Tibial artery (tissue), 4 donors: ENCODE measurements around the gene CNTN4.
A peak's percentile ranks its signal among the peaks of the same experiment; 100 is the strongest.
"Not testable (repeated sequence)": the region's sequence is repeated elsewhere in the genome, so short reads cannot be mapped to it uniquely, and the experiment has no call there.

Experiments used
- DNase-seq, 2 donors: peaks; one replicate each; pipeline ENCODE4 v3.0.0-alpha.2; 2019
- H3K27ac ChIP-seq, 2 donors: fragments of 200-600 bp; sonication (generic) in 1 of 2; 1 replicate in 1 of 2; 2 replicates in 1 of 2; pipeline ENCODE4 v1.5.1; 2018 to 2019; ENCODE audit warnings: mild to moderate bottlenecking in 1 of 2
- H3K27me3 ChIP-seq, 2 donors: fragments of 200-600 bp; sonication (generic) in 1 of 2; one replicate each; pipeline versions ENCODE4 v1.5.1 to v1.6.0; 2016 to 2019
- H3K36me3 ChIP-seq, 3 donors: fragments of 200-600 bp; sonication (generic) in 2 of 3; one replicate each; pipeline ENCODE4 v1.5.1; 2016 to 2019; ENCODE audit warnings: mild to moderate bottlenecking in 2 of 3
- H3K4me1 ChIP-seq, 4 donors: fragments of 200-600 bp; sonication (generic) in 2 of 4; 1 replicate in 3 of 4; 2 replicates in 1 of 4; pipeline ENCODE4 v1.5.1; 2016 to 2019
- H3K4me3 ChIP-seq, 2 donors: fragments of 200-600 bp; sonication (generic) in 1 of 2; 1 replicate in 1 of 2; 2 replicates in 1 of 2; pipeline ENCODE4 v1.5.1; 2018 to 2019; ENCODE audit warnings: mild to moderate bottlenecking in 2 of 2
- H3K9me3 ChIP-seq, 3 donors: fragments of 200-600 bp; sonication (generic) in 1 of 3; one replicate each; pipeline ENCODE4 v1.5.1; 2016 to 2019
- intact Hi-C: fragments of 100-400 bp; cut with DNase I; formaldehyde crosslinking; loops from one replicate; pipeline ENCODE4 v1.15.0; 2023; ENCODE audit warnings: low total_unique reads
- TF ChIP-seq, protein P1 (sequence below), 2 experiments: fragments of 200-600 bp in 1 of 2; fragments of 450-650 bp in 1 of 2; IDR thresholded peaks; one replicate each; pipeline ENCODE4 v1.5.1; 2017 to 2019; ENCODE audit warnings: antibody characterized with exemption in 2 of 2, mild to moderate bottlenecking in 1 of 2, moderate library complexity in 1 of 2

Gene CNTN4

DNA sequence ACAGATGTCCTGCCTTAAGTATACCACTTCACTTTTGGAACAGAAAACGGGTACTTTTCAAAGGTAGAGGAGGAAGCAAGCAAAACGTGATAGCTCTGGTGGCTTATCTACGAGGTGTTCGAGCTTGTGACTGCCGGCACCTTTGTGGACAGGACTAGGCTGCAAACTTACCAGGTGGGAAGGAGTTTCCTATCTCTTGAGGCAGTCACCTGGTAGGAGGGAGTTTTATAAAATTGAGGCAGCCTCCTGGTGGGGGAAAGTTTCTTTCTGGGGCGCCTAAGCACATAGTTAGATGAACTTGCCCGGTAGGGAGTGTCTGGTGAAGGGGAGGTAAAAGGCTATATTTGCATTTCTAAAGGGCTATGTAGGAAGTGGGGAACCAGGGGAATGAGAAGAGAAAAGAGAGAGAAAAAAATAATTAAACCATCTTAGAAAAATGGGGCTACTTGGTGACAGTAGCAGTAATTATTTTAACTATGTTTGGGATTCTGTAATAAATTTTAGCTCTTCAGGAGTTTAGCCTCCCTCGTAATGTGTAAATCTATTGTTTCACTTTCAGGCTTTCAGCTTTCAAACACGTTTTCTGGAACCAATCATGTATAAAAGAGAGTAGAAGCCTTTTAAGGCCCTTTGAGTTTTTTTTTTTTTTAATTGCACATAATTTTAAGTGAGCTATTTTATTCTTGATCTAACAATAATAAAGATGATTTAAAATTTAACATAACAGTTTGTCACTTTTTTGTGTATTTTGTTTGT lies 880.5 kb downstream of the CNTN4 start:
- TF ChIP-seq, protein P1, sequence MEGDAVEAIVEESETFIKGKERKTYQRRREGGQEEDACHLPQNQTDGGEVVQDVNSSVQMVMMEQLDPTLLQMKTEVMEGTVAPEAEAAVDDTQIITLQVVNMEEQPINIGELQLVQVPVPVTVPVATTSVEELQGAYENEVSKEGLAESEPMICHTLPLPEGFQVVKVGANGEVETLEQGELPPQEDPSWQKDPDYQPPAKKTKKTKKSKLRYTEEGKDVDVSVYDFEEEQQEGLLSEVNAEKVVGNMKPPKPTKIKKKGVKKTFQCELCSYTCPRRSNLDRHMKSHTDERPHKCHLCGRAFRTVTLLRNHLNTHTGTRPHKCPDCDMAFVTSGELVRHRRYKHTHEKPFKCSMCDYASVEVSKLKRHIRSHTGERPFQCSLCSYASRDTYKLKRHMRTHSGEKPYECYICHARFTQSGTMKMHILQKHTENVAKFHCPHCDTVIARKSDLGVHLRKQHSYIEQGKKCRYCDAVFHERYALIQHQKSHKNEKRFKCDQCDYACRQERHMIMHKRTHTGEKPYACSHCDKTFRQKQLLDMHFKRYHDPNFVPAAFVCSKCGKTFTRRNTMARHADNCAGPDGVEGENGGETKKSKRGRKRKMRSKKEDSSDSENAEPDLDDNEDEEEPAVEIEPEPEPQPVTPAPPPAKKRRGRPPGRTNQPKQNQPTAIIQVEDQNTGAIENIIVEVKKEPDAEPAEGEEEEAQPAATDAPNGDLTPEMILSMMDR (IDR thresholded peaks at IDR 0.05) = no peak
- H3K27me3 ChIP-seq = no peaks in the 10 kb centered on the region
- no peaks in the 10 kb centered on the region for H3K4me1 ChIP-seq
- intact Hi-C loops = no loop called here
- DNase-seq = no peak
- no peaks in the 10 kb centered on the region for H3K36me3 ChIP-seq
- H3K4me3 ChIP-seq = no peak overlapping the region
- no peak overlapping the region for H3K27ac ChIP-seq
- no peaks in the 10 kb centered on the region for H3K9me3 ChIP-seq

DNA sequence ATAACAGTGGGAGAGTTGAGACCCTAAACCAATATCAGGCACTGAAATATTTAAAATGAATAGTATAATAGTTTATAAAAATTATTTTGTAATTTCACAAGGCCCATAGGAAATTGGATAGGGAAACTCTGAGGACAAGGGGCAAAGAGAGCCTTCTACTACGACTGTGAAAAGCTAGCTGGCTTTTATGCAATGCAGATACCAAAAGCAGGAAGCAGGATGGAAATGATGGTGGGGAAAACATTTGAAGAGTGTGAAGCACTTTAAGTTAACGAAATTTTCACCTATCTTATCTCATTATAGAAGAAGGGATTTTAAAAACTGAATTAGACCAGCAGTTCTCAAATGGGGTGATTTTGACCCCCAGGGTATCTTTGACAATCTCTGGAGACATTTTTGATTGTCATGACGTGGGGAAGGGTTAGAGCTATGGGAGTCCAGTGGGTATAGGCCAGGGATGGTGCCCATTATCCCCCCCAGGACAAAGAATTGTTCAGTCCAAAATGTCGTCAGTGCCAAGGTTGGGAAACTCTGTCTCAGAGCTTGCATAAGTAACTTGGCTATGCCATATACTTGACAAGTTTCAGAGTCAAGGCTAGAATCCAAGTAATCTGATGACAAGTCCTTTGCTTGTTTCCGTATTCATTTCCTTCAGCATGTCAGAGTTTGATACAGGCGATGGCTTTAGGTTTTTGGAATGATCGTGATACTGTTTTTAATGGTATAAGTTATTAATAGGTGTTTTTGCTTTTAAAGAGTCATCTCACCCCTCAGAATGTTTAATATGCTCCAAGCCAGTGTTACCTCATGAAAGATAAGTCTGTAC lies 885.6 kb downstream of the CNTN4 start:
- H3K27ac ChIP-seq = no peak overlapping the region
- H3K4me1 ChIP-seq = no peaks in the 10 kb centered on the region
- TF ChIP-seq, protein P1 (IDR thresholded peaks at IDR 0.05) = no peak
- no peak overlapping the region for H3K4me3 ChIP-seq
- H3K9me3 ChIP-seq = no peaks in the 10 kb centered on the region
- H3K27me3 ChIP-seq = no peaks in the 10 kb centered on the region
- intact Hi-C loops = no loop called here
- peak in 1 of 2 donors; percentile 24 for DNase-seq
- no peaks in the 10 kb centered on the region for H3K36me3 ChIP-seq

DNA sequence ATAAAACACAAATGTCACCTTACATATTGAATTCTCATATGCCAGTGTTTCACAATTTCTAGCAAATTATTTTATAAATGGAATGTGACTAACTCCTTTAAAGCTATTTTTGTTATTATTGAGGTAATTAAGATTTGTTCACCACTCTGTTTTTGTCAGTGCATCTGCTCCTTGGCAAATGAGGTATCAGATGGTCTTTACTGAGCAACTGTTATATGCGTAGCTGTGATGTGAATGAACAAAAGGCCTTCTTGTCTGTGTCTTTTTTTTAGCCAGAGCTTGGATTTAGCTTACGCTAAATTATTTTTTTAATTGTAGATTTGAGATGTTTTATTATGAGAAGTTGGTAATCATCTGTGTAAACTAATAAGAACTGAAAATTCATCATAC lies 886.2 kb downstream of the CNTN4 start:
- no peak overlapping the region for H3K27ac ChIP-seq
- no peaks in the 10 kb centered on the region for H3K9me3 ChIP-seq
- no peak overlapping the region for H3K4me3 ChIP-seq
- no peaks in the 10 kb centered on the region for H3K36me3 ChIP-seq
- no peaks in the 10 kb centered on the region for H3K4me1 ChIP-seq
- no peak for DNase-seq
- no peaks in the 10 kb centered on the region for H3K27me3 ChIP-seq
- intact Hi-C loops = no loop called here
- TF ChIP-seq, protein P1 (IDR thresholded peaks at IDR 0.05) = no peak

DNA sequence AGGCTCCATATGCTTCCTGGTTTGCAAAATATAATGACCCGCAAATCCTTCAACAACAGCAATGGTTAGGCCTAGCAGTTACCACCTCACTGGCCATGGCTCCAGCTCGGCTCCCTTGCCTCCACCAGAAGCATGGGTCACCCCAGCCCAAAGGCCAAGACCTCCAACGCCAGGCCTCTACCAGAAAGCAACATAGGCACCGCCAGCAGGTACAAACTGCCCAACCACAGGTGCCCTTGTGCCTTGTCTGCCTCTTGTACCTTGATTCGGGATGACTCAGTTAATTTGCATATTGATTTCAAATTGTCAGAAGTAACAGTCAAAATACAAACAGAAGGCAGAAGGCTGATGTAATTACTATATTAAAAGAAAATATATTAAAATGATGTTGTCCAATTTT lies 886.8 kb downstream of the CNTN4 start:
- intact Hi-C loops = no loop called here
- Histone ChIP-seq H3K4me1 (no peaks in the 10 kb centered on the region), H3K4me3 (no peak overlapping the region), H3K27me3 (no peaks in the 10 kb centered on the region), H3K36me3 (no peaks in the 10 kb centered on the region), H3K9me3 (no peaks in the 10 kb centered on the region), H3K27ac (no peak overlapping the region)
- no peak for DNase-seq
- TF ChIP-seq, protein P1 (IDR thresholded peaks at IDR 0.05) = no peak

DNA sequence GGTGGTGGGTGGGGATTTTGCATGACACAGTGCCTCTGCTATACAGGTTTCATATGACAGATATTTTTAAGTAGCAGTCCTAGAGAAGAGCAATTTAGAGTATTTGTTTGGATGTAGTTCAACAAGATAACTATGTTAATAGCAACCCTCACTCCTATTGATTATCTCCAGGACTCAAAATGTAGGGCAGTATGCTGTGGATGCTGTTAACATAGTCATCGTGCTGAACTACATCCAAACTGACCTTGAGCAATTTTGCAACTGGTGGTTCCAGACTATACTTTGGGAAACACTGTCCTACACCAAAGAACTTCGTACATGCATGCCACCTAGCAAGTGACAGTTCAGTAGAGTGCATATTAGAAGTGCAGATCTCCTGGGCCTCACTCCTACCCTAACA lies 893.9 kb downstream of the CNTN4 start:
- no peak overlapping the region for H3K4me3 ChIP-seq
- no peak for DNase-seq
- H3K36me3 ChIP-seq = no peaks in the 10 kb centered on the region
- H3K4me1 ChIP-seq = peaks cover 0 to 5% (median 0%) of the 10 kb centered on the region in 4 donors
- no peaks in the 10 kb centered on the region for H3K27me3 ChIP-seq
- TF ChIP-seq, protein P1 (IDR thresholded peaks at IDR 0.05) = no peak
- H3K9me3 ChIP-seq = no peaks in the 10 kb centered on the region
- no peak overlapping the region for H3K27ac ChIP-seq
- intact Hi-C loops = no loop called here

DNA sequence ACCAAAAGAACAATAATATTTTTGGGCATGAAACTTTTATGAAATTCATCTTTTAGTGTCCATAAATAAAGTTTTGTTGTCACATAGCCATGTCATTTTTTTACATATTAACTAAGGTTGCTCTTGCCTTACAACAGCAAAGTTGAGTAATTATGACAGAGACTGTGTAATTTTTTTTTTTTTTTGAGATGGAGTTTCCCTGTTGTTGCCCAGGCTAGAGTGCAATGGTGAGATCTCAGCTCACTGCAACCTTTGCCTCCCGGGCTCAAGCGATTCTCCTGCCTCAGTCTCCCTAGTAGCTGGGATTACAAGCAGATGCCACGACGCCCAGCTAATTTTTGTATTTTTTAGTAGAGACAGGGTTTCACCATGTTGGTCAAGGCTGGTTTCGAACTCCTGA lies 894.5 kb downstream of the CNTN4 start:
- DNase-seq, H3K4me3 ChIP-seq, H3K27me3 ChIP-seq, H3K27ac ChIP-seq, H3K36me3 ChIP-seq, H3K4me1 ChIP-seq, intact Hi-C loops, H3K9me3 ChIP-seq: not testable (repeated sequence)
